ENCODE data around the gene ESCO1. TPM values are rescaled to one million over a fixed set of nuclear protein-coding genes. Genes with fewer than 3 reads are reported as not detected.

The ESCO1 gene
- total and polyA plus RNA-seq, 8 donors = 11.3 to 25.1 (median 21.3) TPM

DNA sequence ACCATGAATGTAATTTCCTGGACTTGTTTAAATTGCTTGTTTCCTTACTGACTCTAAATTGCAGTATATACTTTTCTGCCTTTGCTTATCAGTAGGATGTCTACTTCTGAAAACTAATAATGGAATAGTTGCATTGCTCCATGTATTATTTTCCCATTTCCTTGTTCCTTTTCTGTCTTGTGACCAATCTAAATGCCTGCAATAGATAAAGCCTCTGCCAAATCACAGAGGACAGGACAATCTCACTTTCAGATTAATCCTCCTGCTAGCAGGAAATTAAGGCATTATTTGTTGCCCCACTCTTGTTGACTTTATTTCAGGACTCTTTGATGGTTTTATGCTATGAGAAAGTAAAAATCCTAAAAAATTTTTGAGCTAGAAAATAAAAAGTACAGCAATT, 4.7 kb upstream of the ESCO1 start:
- peaks cover 0 to 24% of the 10 kb centered on the region in 2 donors for H3K4me1 ChIP-seq
- H3K36me3 ChIP-seq = no peaks in the 10 kb centered on the region
- no peak overlapping the region for H3K27ac ChIP-seq
- ATAC-seq = no peak
- peak in 1 of 4 donors; percentile 9 for DNase-seq
- no peak overlapping the region for H3K4me3 ChIP-seq
- intact Hi-C loops (cut with DNase I) = no loop called here
- TF ChIP-seq, protein P1, sequence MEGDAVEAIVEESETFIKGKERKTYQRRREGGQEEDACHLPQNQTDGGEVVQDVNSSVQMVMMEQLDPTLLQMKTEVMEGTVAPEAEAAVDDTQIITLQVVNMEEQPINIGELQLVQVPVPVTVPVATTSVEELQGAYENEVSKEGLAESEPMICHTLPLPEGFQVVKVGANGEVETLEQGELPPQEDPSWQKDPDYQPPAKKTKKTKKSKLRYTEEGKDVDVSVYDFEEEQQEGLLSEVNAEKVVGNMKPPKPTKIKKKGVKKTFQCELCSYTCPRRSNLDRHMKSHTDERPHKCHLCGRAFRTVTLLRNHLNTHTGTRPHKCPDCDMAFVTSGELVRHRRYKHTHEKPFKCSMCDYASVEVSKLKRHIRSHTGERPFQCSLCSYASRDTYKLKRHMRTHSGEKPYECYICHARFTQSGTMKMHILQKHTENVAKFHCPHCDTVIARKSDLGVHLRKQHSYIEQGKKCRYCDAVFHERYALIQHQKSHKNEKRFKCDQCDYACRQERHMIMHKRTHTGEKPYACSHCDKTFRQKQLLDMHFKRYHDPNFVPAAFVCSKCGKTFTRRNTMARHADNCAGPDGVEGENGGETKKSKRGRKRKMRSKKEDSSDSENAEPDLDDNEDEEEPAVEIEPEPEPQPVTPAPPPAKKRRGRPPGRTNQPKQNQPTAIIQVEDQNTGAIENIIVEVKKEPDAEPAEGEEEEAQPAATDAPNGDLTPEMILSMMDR (IDR thresholded peaks at IDR 0.05) = no peak
- no peaks in the 10 kb centered on the region for H3K9me3 ChIP-seq
- no peaks in the 10 kb centered on the region for H3K27me3 ChIP-seq

DNA sequence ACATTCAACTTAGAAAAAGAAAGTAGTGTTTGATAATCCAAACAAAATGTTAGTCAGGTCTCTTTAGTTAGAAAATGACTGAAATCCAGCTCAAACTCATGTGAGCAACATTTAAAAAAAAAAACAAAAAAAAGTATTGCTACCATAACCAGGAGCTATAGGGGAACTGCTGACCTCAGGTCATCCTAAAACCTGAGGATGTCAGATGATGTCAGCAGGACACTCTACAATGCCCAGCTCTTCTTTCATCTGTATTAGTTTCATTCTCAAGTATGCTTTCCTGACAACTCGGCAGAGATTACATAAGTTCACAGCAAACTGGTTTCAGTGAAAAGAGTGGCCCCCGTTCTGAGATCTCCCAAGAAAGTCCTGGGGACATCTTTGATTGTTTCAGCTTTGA, 4.2 kb upstream of the ESCO1 start:
- peak in 1 of 4 donors; percentile 5 for DNase-seq
- H3K36me3 ChIP-seq = no peaks in the 10 kb centered on the region
- TF ChIP-seq, protein P1 (IDR thresholded peaks at IDR 0.05) = no peak
- H3K27me3 ChIP-seq = no peaks in the 10 kb centered on the region
- ATAC-seq = no peak
- no peaks in the 10 kb centered on the region for H3K9me3 ChIP-seq
- no peak overlapping the region for H3K4me3 ChIP-seq
- intact Hi-C loops (cut with DNase I) = no loop called here
- H3K4me1 ChIP-seq = peaks cover 0 to 24% of the 10 kb centered on the region in 2 donors
- H3K27ac ChIP-seq = no peak overlapping the region

DNA sequence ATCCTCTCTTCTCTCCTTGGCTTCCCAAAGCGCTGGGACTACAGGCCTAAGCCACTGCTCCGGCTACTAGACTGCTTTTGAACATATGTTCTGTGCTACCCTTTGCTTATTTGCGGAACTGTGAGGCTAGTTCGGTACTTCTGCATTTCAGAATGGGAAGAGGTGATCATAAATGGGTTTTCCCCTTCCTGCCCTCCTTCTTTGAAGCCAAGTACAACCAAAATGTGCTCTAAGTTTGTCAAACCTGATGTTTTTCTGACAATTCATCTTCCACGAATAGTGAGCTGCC, 1.7 kb upstream of the ESCO1 start:
- intact Hi-C loops (cut with DNase I) = no loop called here
- Histone ChIP-seq H3K4me1 (peaks cover 6 to 46% of the 10 kb centered on the region in 2 donors), H3K27me3 (no peaks in the 10 kb centered on the region), H3K36me3 (no peaks in the 10 kb centered on the region), H3K27ac (peak overlapping the region in 1 of 2 donors; percentile 69), H3K4me3 (no peak overlapping the region), H3K9me3 (no peaks in the 10 kb centered on the region)
- DNase-seq (no peak), ATAC-seq (no peak)
- TF ChIP-seq, protein P1 (IDR thresholded peaks at IDR 0.05) = no peak

DNA sequence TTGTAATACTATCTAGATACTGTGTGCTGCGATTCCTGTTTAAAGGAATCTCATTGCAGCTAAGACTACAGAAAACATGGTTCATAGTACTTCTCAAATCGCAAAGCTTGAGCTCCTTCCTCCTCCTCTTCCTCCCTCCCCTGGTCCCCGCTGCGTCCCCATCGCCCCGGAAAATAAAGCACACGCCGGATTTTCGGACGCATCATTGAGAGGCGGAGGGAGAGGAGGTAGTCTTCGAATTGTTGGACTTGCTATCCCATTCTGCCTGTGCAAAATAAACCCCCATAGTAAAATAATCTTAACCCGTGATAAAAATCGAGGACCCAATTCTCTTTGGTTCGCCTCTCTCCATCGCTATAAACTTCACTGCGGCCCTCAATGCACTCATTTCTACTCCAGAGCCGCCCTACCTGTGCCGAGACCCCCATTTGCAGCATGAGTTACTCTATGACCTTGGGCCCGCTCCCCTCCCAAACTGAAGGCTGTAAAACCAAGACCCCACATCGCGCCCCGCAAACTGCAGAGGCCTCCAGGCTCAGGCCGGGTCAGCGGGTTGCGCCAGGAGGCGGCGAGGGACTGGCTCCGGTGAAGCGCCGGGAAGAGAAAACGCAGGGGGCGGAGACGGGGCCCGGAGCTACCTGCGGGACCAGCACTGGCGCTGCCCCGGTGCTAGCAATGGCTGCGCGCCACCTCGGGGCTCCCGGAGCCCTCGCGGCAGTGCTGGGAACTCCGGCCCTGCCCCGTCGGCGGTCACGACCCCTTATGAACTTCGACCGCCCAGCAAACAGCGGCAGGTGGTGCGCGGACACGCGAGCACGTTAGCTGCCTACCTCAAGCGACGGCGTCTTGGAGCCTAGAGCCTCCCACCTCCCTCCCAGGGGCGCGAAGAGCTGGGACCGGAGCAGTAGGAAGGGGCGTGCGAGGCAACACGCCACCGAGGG, 649 bp downstream of the ESCO1 start:
- ATAC-seq (peak; percentile 76), DNase-seq (peak in 3 of 4 donors; percentile 7 to 92 (median 14))
- H3K27ac ChIP-seq = peak overlapping the region; percentile 98 to 99
- H3K36me3 ChIP-seq = no peaks in the 10 kb centered on the region
- H3K4me3 ChIP-seq = peak overlapping the region; percentile 88 to 91
- no peaks in the 10 kb centered on the region for H3K9me3 ChIP-seq
- H3K27me3 ChIP-seq = no peaks in the 10 kb centered on the region
- peaks cover 6 to 47% of the 10 kb centered on the region in 2 donors for H3K4me1 ChIP-seq
- intact Hi-C loops (cut with DNase I) = no loop called here
- TF ChIP-seq, protein P1 (IDR thresholded peaks at IDR 0.05) = no peak

DNA sequence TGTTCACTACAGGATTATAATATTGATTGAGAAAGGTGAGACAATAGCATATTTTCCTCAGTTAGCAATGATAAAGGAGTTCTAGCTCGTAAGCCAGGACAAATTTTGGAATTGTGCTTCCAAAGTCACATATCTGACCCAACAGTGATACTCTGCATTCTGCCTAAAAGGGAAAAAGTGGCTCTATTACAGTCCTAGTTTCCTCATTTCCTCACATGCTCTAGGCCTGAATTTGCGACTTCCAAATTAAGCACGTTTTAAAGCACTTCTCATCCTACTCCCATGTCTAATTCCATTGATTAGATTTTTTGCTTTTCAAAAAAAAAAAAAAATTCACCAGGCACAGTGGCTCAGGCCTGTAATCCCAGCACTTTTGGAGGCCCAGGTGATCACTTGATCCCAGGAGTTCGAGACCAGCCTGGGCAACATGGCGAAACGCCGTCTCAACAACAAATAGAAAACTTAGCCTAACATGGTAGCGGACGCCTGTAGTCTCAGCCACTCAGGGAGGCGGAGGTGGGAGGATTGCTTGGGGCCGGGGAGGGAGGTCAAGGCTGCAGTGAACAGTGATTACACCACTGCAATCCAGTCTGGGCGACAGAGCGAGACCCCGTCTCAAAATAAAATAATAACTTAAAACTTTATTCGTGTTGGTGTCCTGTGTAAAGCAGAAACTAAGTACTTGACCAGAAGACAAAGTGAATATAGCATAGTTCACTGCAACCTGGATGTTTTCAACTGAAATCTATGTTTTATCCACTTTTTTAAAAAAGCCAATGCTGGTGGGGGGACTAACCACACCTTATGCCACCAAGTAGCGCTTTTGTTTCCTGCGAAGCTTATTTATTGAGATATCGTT, 1.5 kb downstream of the ESCO1 start:
- H3K4me1 ChIP-seq = peaks cover 6 to 45% of the 10 kb centered on the region in 2 donors
- peak in 2 of 4 donors; percentile 7 to 36 for DNase-seq
- H3K36me3 ChIP-seq = no peaks in the 10 kb centered on the region
- no peak for ATAC-seq
- peak overlapping the region; percentile 98 to 99 for H3K27ac ChIP-seq
- intact Hi-C loops (cut with DNase I) = no loop called here
- no peaks in the 10 kb centered on the region for H3K9me3 ChIP-seq
- H3K4me3 ChIP-seq = peak overlapping the region; percentile 88 to 91
- TF ChIP-seq, protein P1 (IDR thresholded peaks at IDR 0.05) = no peak
- no peaks in the 10 kb centered on the region for H3K27me3 ChIP-seq

Measured in left lung (tissue), 10 donors.